LNCAP (cell line): Measurements from ENCODE around the gene TIMM44.
A peak's percentile ranks its signal among the peaks of the same experiment; 100 is the strongest.

Source experiments
- TF ChIP-seq, protein P1 (sequence below): fragments of 450-650 bp; IDR thresholded peaks from 2 replicates; pipeline ENCODE4 v1.5.1; 2017; ENCODE audit warnings: mild to moderate bottlenecking

The TIMM44 gene

DNA sequence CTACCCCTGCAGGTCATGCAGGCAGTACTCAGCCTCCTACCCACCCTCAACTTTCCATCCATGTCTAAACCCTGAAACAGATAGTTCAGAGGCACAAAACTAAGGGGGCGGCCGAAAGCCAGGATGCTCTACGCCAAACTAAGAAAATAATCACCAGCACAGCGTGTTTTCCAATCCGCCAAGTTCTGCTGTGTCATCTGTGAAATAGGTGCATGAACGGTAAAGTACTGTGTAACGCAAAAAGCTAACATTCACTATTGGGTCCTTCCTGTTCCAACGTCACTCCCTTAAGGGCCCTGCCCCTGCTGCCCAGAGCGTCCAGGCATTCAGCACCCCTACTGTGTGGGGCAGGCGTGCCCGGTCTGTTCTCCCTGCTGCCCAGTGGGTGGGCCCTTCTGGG lies 12.2 kb upstream of the TIMM44 start:
- TF ChIP-seq, protein P1, sequence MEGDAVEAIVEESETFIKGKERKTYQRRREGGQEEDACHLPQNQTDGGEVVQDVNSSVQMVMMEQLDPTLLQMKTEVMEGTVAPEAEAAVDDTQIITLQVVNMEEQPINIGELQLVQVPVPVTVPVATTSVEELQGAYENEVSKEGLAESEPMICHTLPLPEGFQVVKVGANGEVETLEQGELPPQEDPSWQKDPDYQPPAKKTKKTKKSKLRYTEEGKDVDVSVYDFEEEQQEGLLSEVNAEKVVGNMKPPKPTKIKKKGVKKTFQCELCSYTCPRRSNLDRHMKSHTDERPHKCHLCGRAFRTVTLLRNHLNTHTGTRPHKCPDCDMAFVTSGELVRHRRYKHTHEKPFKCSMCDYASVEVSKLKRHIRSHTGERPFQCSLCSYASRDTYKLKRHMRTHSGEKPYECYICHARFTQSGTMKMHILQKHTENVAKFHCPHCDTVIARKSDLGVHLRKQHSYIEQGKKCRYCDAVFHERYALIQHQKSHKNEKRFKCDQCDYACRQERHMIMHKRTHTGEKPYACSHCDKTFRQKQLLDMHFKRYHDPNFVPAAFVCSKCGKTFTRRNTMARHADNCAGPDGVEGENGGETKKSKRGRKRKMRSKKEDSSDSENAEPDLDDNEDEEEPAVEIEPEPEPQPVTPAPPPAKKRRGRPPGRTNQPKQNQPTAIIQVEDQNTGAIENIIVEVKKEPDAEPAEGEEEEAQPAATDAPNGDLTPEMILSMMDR, result no peak

DNA sequence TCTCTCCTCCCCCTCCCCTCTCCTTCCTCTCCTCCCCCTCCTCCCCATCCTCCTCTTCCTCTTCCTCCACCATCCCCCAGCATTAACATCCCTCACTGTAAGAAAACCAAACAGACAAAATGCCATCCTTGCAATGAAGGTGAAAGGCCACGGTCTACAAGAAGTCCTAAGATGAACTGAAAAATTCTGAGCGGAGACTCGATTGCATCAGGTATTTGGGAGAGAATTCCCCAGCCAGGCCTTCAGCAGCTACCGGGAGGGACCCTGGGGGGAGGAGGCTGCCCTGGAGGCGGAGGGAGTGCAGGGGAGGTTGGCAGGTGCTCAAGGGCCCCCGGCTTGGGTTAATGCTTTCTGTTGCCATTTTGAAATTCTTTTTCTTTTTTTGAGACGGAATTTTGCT lies 10.1 kb upstream of the TIMM44 start:
- TF ChIP-seq, protein P1, result no peak

DNA sequence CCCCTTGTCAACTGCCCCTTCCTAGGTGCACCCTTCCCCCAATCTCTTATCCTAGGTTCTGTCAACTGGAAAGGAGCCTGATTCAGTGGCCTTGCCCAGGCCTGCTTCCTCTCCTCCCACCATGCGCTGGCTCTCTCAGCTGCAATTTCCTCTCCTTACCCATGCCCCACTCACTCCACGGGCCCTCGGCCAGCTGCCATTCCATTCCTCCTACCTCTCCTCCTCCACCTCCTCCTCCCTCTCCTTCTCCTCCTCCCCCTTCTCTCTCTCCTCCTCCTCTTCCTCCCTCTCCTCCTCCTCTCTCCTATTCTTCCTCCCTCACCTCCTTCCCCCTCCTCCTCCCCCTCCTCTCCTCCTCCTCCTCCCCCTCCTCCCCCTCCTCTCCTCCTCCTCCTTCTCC lies 9.6 kb upstream of the TIMM44 start:
- TF ChIP-seq, protein P1, result no peak

DNA sequence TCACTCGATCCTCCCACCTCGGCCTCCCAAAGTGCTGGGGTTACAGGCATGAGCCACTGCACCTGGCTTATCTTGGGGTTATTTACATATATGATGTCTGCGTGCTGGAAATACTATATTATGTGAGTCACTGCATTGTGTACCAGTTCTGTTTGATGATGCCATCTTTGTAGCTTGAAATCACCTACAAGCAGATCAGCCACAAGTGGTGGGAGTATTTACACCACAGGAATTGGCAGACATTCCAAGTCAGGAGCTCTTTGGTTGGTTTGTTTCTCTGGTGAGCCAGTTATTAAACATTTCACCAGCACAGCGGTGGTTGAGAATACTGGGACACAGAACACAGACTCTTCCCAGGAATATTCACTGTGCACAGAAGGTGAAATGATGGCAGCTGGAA lies 4.5 kb upstream of the TIMM44 start:
- TF ChIP-seq, protein P1, result no peak

DNA sequence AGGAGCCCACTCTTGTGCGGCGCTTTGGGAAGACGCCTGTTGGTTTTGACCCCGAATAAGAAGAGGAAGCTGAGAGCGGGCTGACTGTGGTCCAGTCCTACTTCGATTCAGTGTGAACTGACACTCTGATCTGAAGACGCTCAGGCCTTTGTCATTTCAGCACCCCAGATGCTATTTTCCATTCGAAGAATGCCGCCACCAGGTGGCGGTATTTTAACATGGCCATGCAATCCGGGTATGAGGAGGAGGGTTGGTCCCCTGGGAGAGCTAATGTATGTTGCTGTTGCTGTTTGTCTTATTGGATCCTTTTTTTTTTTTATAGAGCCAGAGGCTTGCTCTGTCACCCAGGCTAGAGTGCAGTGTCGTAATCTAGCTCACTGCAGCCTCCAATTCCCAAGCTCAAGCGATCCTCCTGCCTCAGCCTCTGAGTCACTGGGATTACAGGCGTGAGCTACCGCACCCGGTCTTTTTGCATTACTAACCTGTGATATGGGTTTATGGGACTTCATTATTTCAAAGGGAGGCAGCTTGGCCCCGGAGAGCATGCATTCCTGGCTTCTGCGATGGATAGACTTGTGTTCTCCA lies 803 bp upstream of the TIMM44 start:
- TF ChIP-seq, protein P1, result peak; percentile 84

DNA sequence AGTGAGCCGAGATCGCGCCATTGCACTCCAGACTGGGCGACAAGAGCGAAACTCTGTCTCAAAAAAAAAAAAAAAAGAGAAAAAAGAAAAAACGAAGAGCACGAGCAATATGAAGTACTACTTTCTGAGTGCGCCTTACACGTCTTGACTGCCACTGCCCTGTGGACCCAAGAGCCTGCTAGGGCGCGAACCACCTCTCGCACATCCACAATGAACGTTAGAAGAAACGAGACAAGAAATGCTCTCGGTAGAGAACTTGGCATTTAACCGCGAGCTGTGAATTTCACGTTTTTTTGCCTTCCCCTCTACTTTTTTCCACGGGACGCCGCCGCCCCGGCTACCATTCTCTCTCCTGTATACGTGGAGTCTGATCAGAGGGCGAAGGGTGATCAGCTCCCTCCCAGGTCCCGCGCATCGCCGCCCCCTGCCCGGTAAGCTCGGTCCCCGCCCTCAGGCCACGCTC lies 454 bp downstream of the TIMM44 start:
- TF ChIP-seq, protein P1, result no peak

DNA sequence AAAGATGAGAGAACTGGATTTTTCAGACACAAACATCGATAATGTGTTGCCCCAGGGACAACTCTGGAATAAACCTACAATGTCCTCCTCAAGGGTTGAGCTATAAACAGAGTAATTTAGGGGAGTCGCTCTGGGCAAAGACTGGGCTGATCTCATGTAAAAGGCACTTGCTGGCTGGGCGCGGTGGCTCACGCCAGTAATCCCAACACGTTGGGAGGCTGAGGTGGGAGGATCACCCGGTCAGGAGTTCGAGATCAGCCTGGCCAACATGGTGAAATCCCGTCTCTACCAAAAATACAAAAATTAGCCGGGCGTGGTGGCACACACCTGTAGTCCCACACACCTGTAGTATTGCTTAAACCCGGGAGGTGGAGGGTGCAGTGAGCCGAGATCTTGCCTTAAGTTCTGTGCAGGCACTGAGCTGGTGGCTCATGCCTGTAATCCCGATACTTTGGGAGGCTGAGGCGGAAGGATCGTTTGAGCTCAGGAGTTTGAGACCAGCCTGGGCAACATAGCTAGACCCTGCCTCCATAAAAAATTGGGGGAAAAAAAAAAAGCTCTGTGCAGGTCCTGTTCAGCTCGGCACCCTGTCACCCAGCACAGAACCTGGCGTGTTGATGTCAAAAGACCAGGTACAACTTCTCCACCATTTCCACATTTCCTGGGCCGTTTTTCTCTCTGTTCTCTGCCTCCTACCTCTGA lies 1.4 kb downstream of the TIMM44 start:
- TF ChIP-seq, protein P1, result no peak
